Globus pallidus (tissue), 1 donor: ENCODE measurements around the gene STK16.
"Not testable (repeated sequence)": the region's sequence is repeated elsewhere in the genome, so short reads cannot be mapped to it uniquely, and the experiment has no call there.

ENCODE experiments used
- DNase-seq: peaks from one replicate; pipeline ENCODE4 v3.0.0-alpha.2; 2015; ENCODE audit warnings: low spot score

STK16 gene

DNA sequence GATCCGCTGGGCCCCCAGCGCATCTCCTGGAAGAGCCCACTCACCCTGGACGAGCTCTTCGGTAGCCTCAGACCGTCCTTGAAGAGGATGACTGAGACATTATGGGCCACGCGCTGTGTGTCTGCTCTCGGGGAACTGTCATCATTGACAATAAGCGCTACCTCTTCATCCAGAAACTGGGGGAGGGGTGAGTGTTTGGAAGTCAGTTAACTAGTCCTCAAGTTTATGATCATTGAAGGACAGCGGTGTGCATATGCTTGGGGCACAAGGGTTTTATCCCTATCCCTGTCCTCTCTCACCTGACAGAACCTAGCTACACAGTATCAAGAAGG lies 586 bp downstream of the STK16 start:
- no peak for DNase-seq

DNA sequence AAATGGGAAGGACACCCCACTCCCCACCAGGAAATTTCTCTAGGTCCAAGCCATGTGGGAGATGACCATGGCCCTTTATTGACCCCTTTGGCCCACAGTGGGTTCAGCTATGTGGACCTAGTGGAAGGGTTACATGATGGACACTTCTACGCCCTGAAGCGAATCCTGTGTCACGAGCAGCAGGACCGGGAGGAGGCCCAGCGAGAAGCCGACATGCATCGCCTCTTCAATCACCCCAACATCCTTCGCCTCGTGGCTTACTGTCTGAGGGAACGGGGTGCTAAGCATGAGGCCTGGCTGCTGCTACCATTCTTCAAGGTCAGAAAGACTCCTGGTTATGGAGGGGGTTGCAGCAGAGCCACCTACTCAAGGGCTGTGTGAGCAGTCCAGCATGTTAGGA lies 1.3 kb downstream of the STK16 start:
- no peak for DNase-seq

DNA sequence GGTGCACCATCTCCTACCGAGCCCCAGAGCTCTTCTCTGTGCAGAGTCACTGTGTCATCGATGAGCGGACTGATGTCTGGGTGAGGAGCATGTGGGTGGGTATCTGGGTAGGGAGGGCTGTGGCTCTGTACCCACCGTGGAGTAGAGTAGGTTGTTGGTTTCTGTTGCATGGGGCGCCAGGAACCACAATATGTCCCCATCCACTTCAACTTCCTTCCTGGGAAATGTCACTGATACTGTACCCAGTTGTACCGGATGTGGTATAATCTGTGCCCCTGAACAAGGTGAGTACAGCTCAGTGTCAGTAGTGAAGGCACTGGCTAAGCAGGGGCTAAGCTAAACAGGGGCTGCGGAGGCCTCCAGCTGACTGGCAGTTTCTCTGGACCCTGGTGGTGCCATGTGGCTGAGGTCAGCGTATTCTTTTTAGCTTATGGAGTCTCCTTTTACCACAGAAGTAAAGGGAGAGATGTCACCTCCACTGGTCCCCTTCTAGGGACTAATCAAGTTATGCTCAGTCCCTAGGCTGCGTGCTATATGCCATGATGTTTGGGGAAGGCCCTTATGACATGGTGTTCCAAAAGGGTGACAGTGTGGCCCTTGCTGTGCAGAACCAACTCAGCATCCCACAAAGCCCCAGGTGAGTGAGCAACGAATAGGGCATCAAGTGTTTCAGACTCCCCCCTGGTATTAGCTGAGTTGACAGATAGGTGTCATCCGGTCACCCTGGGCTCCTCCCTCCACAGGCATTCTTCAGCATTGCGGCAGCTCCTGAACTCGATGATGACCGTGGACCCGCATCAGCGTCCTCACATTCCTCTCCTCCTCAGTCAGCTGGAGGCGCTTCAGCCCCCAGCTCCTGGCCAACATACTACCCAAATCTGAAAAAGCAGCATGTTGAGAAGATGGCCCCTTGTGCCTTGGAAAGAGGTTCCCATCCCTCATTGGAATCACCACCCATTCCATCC lies 2.7 kb downstream of the STK16 start:
- DNase-seq = no peak

DNA sequence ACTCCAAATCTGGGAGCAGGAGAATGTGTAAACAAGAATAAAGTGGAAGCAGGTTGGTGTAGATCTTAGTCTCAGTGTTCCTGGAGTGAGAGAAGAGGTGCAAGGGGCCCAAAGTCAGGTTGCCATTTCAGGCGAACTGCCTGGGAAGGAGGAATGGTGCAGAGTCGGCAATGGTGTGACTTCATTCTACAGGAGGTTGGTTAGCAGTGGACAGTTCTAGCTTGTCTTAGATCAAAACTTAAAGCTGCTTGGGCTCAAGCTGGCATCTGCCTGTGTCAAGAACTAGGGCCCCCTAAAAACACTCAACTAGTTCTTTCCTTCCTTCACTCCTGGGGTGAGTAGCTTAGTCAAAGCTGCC lies 3.5 kb downstream of the STK16 start:
- DNase-seq = no peak

DNA sequence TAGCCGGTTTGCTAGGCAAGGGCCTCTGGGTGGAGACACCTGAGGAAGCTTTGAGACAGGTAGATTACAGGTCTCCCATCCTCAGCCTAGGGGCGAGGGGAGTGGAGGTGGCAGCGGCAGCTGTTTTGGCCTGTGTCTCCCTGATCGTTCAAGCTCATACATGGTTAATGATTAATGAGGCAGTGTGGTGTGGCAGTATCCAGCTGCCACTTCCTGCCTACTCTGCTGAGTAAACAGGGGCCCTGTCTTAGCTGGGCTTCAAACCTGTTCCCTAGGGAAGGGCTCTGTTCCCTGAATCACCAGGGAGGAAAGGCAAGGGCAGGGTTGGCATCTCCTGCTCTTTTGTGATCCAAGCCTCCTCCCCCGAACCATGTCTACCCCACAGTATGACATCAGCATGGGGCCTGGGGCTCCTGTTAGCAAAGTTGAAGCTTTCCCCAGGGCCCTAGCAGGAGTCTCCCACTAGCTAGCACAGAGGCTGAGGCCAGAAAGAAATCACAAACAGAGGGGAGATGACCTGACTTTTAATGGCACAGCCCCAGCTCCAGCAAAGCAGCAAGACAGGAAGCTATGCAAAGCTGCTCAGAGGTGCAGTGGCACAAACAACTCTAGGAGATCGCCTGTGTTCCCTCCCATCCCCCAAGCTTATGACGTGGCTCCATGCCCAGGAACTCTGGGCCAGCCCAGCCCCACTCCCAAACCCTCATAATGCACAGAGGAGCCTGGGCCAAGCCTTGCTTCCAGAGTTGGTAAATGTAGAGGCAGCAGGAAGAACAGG lies 4.1 kb downstream of the STK16 start:
- DNase-seq = peak; percentile 72

DNA sequence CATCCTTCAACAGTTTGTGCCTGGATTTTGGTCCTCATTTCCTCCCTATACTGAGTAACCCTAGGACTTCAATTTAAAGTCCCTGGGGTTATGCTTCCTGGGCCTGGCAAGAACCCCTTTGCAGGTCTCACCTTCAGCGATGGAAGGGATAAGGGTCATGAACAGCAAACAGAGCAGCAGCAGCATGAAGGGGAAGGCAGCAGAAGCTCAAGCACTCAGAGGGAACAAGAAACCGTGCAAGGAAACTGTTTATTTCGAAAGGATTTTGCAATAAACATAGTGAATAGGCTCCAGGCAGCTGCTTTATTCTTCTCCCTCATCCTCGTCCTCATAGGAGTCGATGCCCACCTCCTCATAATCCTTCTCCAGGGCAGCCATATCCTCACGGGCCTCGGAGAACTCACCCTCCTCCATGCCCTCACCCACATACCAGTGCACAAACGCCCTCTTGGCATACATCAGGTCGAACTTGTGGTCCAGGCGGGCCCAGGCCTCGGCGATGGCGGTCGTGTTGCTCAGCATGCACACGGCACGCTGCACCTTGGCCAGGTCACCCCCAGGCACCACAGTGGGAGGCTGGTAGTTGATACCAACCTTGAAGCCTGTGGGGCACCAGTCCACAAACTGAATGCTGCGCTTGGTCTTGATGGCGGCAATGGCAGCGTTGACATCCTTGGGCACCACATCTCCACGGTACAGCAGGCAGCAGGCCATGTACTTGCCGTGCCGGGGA lies 4.9 kb downstream of the STK16 start:
- no peak for DNase-seq

DNA sequence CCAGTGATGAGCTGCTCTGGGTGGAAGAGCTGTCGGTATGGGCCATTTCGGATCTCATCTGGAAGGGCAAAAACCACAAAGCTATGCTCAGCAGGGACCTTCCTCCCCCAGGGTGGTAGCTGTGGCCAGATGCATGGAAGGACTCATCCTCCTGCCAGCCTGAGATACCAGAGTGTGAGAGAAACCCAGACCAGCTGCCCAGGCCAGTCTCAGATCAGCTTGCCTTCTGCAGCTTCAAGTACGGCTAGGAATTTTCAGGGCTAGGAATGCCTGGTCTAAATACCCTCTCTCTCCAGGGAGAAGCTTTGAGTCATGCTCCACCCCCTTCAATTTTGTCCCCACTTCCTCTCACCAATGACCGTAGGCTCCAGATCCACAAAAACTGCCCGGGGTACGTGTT lies 6.4 kb downstream of the STK16 start:
- DNase-seq = no peak

DNA sequence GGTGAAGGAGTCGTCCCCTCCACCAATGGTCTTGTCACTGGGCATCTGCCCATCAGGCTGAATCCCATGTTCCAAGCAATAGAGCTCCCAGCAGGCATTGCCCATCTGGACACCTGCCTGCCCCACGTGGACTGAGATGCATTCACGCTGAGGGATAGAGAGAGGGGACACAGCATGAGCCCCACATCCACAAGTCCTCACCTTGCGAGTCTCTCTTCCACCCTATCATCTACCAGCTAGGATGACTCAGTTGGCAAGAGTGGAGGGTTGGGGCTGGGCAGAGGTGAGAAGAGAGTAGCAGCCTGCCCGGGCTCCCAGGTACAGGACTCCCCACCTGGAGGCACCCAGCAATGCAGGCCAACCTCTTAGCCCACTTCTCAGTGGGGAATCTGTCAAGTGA lies 6.8 kb downstream of the STK16 start:
- no peak for DNase-seq

DNA sequence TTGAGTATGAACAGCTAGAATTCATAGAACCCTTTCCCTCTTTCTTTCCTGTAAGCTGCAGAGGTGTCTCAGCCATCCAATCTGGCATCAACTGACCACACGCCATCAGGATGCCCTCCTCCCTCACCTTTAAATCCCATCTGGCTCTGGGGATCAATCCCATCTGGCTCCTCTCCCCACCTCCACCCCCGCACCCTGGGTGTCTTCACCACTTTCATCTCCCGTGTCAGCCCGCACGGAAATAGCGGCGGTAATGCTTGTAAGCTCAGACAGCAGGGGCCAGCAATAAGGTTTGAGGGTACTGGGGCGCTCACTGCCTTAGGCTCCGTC lies 7.3 kb downstream of the STK16 start:
- DNase-seq = no peak

DNA sequence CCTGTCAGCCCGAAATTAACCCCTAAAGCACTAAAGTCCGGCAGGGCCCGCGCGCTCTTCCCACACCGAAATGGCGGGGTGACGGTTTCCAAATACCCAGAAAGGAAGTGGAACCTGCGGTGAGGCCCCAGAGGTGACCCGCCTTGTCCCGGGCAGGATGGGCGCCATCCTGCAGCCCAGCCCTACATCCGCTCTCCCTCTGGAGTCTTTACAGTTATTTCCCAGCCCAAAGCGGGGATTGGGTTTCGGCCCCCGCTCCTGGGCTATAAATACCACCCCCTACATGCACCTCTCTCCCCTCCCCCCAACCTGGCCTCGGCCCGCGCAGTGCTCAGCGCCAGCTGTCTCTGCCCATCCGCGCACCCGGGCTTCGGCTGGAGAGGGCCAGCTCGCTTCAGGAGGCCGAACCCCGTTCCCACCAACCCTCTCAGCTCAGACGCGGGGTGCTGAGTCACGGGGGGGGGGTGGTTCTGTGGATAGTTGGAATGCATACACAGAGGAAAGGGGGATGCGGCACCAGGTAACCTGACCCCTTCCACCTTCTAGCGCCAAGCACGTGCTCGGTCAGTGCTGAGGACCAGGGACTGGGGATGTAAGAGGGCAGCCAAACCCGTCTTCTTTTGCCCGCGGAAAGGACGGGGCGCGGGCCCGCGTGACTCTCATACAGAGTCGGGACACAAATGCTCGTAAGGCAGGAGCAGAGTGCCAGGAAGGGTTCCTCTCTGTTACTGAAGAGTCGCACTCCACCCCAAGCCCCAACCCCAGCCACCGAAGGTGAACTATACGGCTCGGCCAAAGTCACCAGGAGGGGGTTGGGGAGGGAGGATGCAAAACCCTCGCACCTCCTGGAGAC lies 7.8 kb downstream of the STK16 start, which contains the start of gene TUBA4B:
TSS of gene TUBA4B (plus strand) at position 344 of the 853 bp plus-strand sequence. CDS start at position 509, 165 bp downstream.
- no peak for DNase-seq

DNA sequence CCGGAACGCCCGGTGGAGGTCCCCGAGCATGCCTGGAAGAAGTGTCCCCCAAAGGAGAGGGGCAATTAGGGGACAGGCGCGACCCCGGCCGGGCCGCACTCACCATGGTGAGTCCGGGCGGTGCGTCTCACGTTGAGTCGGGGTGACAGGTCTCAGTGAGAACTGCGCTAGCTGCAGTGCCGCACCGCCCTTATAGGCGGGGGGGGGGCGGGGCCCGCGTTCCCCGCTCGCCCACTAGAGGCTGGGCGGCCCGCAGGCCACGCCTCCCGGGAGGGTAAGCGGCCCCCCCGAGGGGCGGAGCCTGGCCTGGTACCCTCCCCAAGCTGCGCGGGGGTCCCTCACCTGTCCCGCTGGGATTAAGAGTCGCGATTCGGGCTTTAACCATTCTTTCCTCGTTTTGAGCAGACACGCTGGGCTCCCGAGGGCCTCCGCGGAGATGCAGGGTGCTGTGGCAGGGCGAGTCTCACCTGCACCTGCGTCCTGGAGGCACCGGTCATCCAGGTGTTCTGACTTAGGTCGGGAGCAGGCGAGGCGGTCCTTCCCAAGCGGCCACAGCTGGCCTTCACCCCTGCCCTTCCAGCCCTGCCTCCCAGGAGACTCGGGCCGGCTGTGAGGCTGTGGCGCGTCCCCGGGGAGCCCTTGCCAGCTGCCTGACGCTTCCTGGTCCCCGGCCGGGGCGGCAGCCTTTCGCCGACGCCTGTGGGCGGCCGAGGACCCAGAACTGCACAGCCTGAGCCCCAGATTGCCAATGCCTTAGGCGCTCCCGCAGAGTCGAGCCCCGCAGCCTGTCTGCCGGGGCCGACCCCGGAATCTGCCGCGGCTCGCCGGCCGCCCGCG lies 8.7 kb downstream of the STK16 start, which contains the start of gene TUBA4A:
TSS of gene TUBA4A (minus strand) at position 166 of the 837 bp plus-strand sequence. CDS start at position 106, 60 bp downstream.
- DNase-seq = peak; percentile 78

DNA sequence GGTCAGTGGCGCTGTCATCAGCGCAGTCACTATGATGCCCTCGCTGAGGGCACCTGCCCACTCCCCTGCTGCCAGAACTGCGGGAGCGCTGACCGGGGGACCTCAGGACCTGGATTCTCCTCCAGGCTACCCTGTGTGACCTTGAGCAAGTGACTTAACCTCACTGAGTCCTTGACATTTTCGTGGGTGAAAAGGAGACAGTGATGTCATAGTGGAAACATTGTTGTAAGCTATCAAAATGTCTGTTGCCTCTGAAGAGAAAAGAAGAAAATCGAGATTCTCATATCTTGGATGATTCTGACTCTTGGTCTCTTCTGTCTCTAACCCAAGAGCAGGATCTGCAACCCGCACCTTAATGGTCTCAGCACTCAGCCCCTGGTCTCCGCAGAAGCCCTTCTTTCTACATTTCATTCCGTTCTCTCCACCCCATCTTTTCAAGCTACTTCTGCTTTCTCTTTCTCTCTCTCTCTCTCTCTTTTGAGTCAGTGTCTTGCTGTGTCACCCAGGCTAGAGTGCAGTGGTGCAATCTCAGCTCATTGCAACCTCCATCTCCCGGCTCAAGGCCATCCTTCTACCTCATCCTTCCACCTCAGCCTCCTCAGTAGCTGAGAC lies 9.4 kb downstream of the STK16 start:
- DNase-seq = no peak

DNA sequence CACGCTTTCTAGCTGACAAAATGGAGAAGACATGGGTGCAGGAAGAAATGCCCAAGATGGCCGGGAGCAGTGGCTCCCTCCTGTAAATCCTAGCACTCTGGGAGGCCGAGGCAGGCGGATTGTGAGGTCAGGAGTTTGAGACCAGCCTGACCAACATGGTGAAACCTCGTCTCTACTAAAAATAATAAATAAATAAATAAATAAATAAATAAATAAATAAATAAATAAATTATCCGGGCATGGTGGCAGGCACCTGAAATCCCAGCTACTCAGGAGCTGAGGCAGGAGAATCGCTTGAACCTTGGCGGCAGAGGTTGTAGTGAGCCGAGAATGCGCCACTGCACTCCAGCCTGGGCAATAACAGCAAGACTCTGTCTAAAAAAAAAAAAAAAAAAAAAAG lies 13.7 kb downstream of the STK16 start:
- not testable (repeated sequence) for DNase-seq

DNA sequence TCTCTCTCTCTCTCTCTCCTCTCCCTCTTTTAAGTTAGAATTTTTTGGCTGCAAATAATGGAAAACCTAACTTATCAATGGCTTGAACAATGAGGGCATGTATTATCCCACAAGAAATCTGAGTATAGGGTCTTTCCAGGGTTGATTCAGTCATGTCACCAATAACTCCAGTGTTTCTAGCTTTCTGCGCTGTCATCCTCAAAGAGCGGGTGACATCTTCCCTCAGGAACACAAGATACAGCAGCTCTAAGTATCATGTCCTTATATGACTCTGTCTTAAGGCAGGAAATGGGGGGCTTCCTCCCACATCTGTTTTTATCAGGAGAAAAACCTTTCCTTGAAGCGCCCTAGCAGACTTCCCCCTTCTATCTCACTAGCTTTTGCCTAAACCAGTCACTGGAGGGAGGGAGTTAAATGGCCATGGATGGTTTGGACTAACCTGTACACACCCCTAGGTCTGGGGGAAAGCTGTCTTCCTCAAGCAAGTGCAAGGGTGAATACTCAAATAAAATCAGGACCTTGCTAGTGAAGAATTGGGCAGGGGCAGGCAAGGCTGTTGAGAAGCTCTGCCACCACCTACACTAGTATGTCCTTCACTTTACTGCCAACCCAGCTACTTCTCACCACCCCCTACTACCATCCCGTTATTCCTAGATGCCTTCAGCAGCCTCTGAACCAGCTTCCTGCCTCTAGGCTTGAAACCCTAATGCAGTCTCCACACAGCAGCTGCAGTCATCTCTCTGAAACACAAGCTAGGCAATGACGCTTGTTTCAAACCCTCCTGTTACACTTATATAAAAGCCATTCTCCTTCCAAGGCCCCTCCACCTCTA lies 16.0 kb downstream of the STK16 start:
- no peak for DNase-seq

DNA sequence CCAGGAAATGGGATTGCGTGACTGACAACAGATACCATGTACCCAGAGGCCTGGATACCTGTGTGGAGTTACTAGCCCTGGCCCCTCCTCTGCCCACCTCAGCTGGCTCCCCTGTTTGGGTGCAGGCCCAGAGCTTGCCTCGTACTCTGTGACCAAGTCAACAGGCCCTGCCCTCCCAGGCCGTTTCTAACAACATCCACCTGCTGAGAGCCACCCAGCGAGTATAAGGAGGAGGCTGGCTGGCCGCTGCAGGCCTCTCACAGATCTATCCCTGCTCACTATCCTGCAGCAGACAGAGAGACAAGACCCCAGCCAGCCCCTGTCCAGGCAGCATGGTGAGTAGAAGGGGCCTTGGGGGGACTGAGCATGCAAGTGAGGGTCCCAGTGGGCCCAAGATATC lies 21.0 kb downstream of the STK16 start:
- no peak for DNase-seq

DNA sequence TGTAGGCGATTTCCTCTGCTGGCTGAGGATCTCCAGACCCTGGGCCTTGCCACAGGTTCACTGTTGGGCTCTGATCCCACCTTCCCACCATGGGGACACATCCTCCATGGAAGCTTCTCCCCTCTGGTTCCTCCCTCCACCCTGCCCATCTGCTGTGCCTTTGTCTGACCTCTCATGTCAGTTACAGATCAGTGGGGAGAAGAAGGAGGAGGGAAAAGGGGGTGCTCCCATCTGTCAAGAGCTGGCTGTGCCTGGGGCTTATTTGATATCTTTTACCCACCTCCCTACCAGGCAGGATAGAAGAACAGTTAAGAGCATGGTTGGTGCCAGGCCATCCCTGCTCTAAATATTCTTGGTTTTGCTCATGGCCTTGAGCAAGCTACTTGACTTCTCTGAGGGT lies 21.6 kb downstream of the STK16 start:
- no peak for DNase-seq

DNA sequence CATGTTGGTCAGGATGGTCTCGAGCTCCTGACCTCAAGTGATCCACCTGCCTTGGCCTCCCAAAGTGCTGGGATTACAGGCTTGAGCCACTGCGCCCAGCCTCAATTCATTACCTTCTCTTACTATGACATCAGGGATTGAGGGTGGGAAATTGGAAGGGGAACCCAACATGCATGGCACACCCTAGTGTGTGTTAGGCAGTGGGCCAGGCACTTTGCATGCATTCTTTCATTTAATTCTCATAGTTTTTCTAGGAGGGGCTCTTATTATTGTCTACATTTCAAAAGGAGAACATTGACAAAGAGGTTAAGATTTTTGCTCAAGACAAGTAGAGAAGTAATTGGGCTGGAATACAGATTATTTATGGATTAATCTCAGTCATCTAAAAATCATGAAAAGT lies 23.0 kb downstream of the STK16 start:
- no peak for DNase-seq

DNA sequence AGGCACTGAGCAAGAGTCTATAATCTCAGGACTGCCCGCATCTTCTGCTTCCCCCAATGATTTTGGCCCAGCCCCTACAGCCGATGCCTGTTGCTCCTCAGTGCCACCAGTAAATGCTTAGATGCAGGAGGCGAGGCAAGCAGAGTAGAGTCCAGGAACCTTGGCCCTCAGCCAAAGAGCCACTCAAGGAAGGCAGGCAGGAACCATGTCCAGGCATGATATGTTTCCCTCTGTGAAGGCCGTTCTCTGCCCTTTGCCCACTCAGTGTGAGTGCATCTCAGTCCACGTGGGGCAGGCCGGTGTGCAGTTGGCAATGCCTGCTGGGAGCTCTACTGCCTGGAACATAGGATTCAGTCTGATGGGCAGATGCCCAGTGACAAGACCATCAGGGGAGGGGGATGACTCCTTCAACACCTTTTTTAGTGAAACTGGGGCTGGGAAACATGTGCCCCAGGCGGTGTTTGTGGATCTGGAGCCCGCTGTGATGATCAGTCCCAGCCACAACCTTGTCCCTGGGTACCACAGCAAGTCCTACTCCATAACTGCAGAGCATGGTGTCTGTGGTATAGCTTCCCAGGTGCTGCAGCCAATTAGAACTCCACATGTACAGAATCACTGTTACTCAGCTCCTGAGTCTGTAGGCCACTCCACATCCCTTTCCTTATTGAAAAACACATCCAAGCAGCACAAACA lies 24.2 kb downstream of the STK16 start:
- DNase-seq = no peak

DNA sequence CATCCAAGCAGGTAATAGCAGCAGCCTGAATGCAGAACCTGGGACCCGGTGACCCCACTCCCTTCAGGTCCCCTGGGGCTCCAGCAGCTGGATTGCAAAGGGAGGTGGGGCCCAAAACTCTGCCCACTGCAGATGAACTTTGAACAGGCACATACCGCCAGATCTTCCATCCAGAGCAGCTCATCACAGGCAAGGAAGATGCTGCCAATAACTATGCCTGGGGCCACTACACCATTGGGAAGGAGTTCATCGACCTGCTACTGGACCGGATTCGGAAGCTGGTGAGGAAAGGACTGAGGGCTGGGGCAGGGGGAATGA lies 24.7 kb downstream of the STK16 start:
- DNase-seq = no peak
